Colonic mucosa (tissue), 4 donors: ENCODE data around the gene ARHGAP42. TPM values are rescaled to one million over a fixed set of nuclear protein-coding genes. Genes with fewer than 3 reads are reported as not detected.

Experiments
- DNase-seq: peaks from one replicate; pipeline ENCODE4 v3.0.0-alpha.2; 2020
- H3K27ac ChIP-seq: fragments of 200-600 bp; one replicate; pipeline ENCODE4 v1.8.0; 2021
- H3K27me3 ChIP-seq: fragments of 200-600 bp; one replicate; pipeline ENCODE4 v1.8.0; 2021
- H3K36me3 ChIP-seq: fragments of 200-600 bp; one replicate; pipeline ENCODE4 v1.8.0; 2021
- H3K4me1 ChIP-seq: fragments of 200-600 bp; one replicate; pipeline ENCODE4 v1.8.0; 2021; ENCODE audit warnings: mild to moderate bottlenecking
- H3K4me3 ChIP-seq: fragments of 200-600 bp; one replicate; pipeline ENCODE4 v1.8.0; 2021
- H3K9ac ChIP-seq, 2 donors: one replicate each; pipeline ENCODE4 v1.7.0; 2013; ENCODE audit warnings: control low read depth in 2 of 2, low read depth in 2 of 2, low read length in 2 of 2
- H3K9me3 ChIP-seq: fragments of 200-600 bp; one replicate; pipeline ENCODE4 v1.8.0; 2021
- intact Hi-C: fragments of 100-400 bp; cut with DNase I; formaldehyde crosslinking; loops from one replicate; pipeline ENCODE4 v1.14.1; 2022
- total RNA-seq, 2 donors: library from RNA; stranded (reverse); fragmentation: NEBNext Ultra II Directional in 1 of 2; extraction: Animal tissue kit (Norgen Biotek cat#: 25700) in 1 of 2; gene quantifications; one replicate each; pipeline ENCODE4 v1.2.1, GENCODE V29; 2021
- TF ChIP-seq, protein P1 (sequence below): fragments of 200-600 bp; IDR thresholded peaks from one replicate; pipeline ENCODE4 v1.8.0; 2022; ENCODE audit warnings: antibody characterized with exemption, mild to moderate bottlenecking
- donor health status: healthy.
- donor health status: DM: no; HTN: no; CAD: no.
- donor health status: DM: no; HTN: no; CAD: no.

ARHGAP42 gene
- total RNA-seq, 2 donors from 2014 or later = 13.4 to 15.9 TPM

DNA sequence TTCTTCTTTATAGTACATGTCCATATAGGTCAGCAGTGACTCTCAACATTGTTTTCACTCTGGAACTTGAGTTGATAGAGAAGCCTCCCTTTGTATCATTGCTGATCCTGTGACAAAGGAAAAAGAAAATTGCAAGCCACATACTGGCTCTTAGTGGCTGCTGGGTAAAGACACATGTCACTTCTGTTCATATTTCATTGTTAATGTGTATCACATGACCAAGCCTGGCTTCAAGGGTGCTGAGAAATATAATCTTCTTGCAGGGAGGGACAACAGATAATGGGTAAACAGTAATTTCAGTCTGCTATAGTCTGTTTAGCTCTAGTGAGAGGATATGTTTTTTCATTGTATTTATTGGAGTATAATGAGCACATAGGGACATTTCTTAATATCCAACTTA is 269.3 kb downstream of the ARHGAP42 start:
- no peak overlapping the region for H3K9ac ChIP-seq
- H3K9me3 ChIP-seq = no peaks in the 10 kb centered on the region
- no peaks in the 10 kb centered on the region for H3K4me1 ChIP-seq
- H3K4me3 ChIP-seq = no peak overlapping the region
- DNase-seq = no peak
- H3K27ac ChIP-seq = no peak overlapping the region
- intact Hi-C loops = no loop called here
- no peaks in the 10 kb centered on the region for H3K27me3 ChIP-seq
- no peaks in the 10 kb centered on the region for H3K36me3 ChIP-seq
- TF ChIP-seq, protein P1, sequence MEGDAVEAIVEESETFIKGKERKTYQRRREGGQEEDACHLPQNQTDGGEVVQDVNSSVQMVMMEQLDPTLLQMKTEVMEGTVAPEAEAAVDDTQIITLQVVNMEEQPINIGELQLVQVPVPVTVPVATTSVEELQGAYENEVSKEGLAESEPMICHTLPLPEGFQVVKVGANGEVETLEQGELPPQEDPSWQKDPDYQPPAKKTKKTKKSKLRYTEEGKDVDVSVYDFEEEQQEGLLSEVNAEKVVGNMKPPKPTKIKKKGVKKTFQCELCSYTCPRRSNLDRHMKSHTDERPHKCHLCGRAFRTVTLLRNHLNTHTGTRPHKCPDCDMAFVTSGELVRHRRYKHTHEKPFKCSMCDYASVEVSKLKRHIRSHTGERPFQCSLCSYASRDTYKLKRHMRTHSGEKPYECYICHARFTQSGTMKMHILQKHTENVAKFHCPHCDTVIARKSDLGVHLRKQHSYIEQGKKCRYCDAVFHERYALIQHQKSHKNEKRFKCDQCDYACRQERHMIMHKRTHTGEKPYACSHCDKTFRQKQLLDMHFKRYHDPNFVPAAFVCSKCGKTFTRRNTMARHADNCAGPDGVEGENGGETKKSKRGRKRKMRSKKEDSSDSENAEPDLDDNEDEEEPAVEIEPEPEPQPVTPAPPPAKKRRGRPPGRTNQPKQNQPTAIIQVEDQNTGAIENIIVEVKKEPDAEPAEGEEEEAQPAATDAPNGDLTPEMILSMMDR = no peak

DNA sequence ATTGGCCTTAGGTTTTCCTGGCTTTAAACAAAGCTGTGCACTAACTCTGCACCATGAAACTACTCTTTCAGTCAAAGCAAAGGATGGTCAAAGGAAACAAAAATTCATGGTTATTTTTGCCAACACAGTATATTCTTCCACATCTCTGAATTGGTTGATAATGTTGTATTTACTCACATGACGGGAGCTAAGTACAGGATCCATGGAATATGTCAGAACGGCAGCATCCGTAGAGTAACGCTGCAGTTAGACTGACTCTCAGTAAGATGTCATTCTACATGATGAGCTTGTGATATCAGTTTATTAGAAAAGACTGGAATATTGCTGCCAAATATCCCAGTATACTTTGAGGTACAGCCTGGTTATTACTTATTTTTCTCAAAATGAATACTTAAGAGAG is 270.4 kb downstream of the ARHGAP42 start:
- DNase-seq = no peak
- no peak overlapping the region for H3K9ac ChIP-seq
- H3K4me1 ChIP-seq = no peaks in the 10 kb centered on the region
- H3K9me3 ChIP-seq = no peaks in the 10 kb centered on the region
- H3K4me3 ChIP-seq = no peak overlapping the region
- no peaks in the 10 kb centered on the region for H3K27me3 ChIP-seq
- H3K36me3 ChIP-seq = no peaks in the 10 kb centered on the region
- intact Hi-C loops = no loop called here
- no peak overlapping the region for H3K27ac ChIP-seq
- TF ChIP-seq, protein P1 = no peak

DNA sequence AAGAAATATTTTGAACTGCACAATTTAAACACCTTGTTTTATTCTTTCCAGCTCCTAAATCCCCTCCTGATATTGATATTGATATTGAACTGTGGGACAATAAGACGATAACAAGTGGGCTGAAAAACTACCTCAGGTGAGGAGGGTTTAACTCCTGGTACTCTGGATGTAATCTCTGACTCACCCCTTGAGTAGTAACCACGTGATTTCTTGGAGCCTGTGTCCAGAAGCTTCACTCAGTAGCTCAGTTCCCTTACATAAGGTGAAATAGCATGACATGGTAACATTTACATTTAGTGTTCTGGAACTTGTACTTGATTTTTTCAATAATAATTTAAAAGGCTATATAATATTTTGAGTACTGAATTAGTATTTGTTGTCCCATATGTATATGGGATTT is 274.5 kb downstream of the ARHGAP42 start:
- intact Hi-C loops = no loop called here
- Histone ChIP-seq H3K27ac (no peak overlapping the region), H3K9ac (no peak overlapping the region), H3K36me3 (no peaks in the 10 kb centered on the region), H3K27me3 (no peaks in the 10 kb centered on the region), H3K4me1 (no peaks in the 10 kb centered on the region), H3K9me3 (no peaks in the 10 kb centered on the region), H3K4me3 (no peak overlapping the region)
- TF ChIP-seq, protein P1 = no peak
- DNase-seq = no peak

DNA sequence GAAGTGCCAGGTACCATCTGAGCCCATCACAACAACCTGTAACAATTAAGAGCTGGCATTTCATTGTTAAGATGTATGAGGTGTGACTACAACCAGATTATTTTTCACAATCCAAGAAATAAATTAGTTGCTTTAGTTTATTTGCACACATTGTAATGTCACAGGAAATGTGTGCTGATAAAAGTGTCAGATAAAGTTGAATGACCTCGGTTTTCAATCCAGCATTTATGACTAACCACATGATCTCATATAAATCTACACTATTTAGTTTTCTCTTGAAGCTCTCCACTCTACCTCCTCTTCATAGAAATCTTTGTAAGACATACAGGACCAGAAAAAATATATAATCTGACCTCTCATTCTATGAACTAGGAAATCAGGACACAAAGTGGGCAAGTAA is 276.3 kb downstream of the ARHGAP42 start:
- Histone ChIP-seq H3K9me3 (no peaks in the 10 kb centered on the region), H3K27me3 (no peaks in the 10 kb centered on the region), H3K9ac (no peak overlapping the region), H3K4me3 (no peak overlapping the region), H3K4me1 (no peaks in the 10 kb centered on the region), H3K27ac (no peak overlapping the region), H3K36me3 (no peaks in the 10 kb centered on the region)
- no peak for DNase-seq
- intact Hi-C loops = no loop called here
- TF ChIP-seq, protein P1 = no peak

DNA sequence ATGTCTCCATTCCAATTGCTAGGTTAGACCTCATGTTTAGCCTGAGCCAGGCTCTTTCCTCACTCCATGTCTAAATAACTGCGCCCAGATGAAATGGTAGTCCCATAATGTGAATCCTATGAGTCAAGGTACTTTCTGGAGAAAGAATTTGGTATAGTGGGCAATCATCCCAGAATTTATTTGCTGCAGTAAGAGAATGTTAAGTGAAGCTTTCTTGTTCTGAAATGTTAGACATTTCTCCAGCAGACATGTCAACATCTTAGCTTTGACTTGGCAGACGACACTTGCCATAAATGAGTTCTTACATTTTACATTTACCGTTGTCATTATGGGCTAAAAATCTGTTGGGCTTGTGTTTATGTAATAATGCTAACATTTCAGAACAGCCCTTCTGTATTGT is 277.3 kb downstream of the ARHGAP42 start:
- Histone ChIP-seq H3K9me3 (no peaks in the 10 kb centered on the region), H3K9ac (no peak overlapping the region), H3K4me1 (no peaks in the 10 kb centered on the region), H3K4me3 (no peak overlapping the region), H3K36me3 (no peaks in the 10 kb centered on the region), H3K27ac (no peak overlapping the region), H3K27me3 (no peaks in the 10 kb centered on the region)
- intact Hi-C loops = no loop called here
- TF ChIP-seq, protein P1 = no peak
- DNase-seq = no peak

DNA sequence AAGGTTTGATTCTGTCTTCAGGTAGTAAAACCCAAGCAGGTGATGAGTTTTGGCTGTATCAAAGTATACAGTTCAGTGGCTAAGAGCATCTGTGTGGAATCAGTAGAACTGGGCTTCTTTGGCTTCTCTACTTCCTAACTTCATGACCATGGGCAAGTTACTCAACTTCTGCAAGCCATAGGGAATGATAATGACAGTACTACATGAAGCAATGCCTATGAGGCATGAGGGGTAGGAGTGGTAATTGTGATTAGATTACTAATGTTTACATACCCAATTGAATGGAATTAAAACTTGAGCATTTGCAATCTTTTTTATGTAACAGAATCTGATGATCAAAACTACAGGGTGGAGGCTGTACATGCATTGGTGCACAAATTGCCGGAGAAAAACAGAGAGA is 278.3 kb downstream of the ARHGAP42 start:
- no peak overlapping the region for H3K4me3 ChIP-seq
- no peak for DNase-seq
- no peaks in the 10 kb centered on the region for H3K9me3 ChIP-seq
- TF ChIP-seq, protein P1 = no peak
- intact Hi-C loops = no loop called here
- H3K27me3 ChIP-seq = no peaks in the 10 kb centered on the region
- H3K9ac ChIP-seq = no peak overlapping the region
- no peaks in the 10 kb centered on the region for H3K36me3 ChIP-seq
- H3K4me1 ChIP-seq = no peaks in the 10 kb centered on the region
- no peak overlapping the region for H3K27ac ChIP-seq
